GM12878 (cell line): Measurements from ENCODE around the gene SLC38A1. TPM values are rescaled to one million over a fixed set of nuclear protein-coding genes. Genes with fewer than 3 reads are reported as not detected.

Experiments used
- ATAC-seq: fragments of 200-7000 bp; cut with Tn5 transposase; 3 replicates; pipeline ENCODE4 v1.9.1; 2020; ENCODE audit warnings: mild to moderate bottlenecking, moderate library complexity
- BruUV-seq: library from RNA; stranded (reverse); fragments of 400-500 nt; replicated peaks from 2 replicates; lab custom pipeline; 2021; lab: Mats Ljungman, UMichigan
- CTCF ChIA-PET: fragments of 300-600 bp; sonication (Branson Sonifier 250); formaldehyde crosslinking; extraction: SDS; loops from one replicate; lab custom pipeline; 2021; ENCODE audit warnings: inconsistent platforms; lab: Yijun Ruan, JAX
- POLR2A ChIA-PET: fragments of 350-600 bp; formaldehyde crosslinking; extraction: SDS; loops from one replicate; lab custom pipeline; 2021; ENCODE audit warnings: inconsistent platforms; lab: Charles Lee
- RAD21 ChIA-PET: fragments of 300-600 bp; sonication (Branson Sonifier 250); formaldehyde crosslinking; loops from one replicate; lab custom pipeline; 2023; ENCODE audit warnings: antibody characterized with exemption; ENCODE audit not compliant: unreplicated experiment; lab: Charles Lee
- SMC1A ChIA-PET: fragments of 300-600 bp; sonication (Branson Sonifier 250); formaldehyde crosslinking; loops from one replicate; lab custom pipeline; 2023; ENCODE audit not compliant: unreplicated experiment, uncharacterized antibody; lab: Charles Lee
- DNase-seq: peaks from one replicate; pipeline ENCODE4 v3.0.0-alpha.2; 2011; ENCODE audit warnings: low read depth, low spot score
- FAIRE-seq: peaks from 3 replicates; lab custom pipeline; 2011; peaks lifted over from hg19 to GRCh38; lab: Jason Lieb, UNC
- H2AFZ ChIP-seq: 2 replicates; pipeline ENCODE4 v1.6.0; 2011; ENCODE audit warnings: low read depth, low read length, control low read depth; ENCODE audit not compliant: control insufficient read depth
- H3K27ac ChIP-seq: 2 replicates; pipeline ENCODE4 v1.5.1; 2011; ENCODE audit warnings: control low read depth; ENCODE audit not compliant: control insufficient read depth, insufficient read depth
- H3K27me3 ChIP-seq, 2 experiments: replicated peaks in 1 of 2; 2 replicates each; pipeline versions ENCODE4 v1.6.0 to v1.6.1; 2011; ENCODE audit warnings: low read length in 1 of 2; ENCODE audit not compliant: control insufficient read depth in 2 of 2, insufficient read depth in 2 of 2
- H3K36me3 ChIP-seq, 2 experiments: 2 replicates each; pipeline ENCODE4 v1.5.1; 2011; ENCODE audit warnings: low read length in 1 of 2; ENCODE audit not compliant: control insufficient read depth in 2 of 2, insufficient read depth in 2 of 2
- H3K4me1 ChIP-seq: 2 replicates; pipeline ENCODE4 v1.6.1; 2011; ENCODE audit warnings: mild to moderate bottlenecking, low read length, moderate library complexity, mixed read lengths; ENCODE audit not compliant: control insufficient read depth, insufficient read depth
- H3K4me2 ChIP-seq: 2 replicates; pipeline ENCODE4 v1.6.0; 2011; ENCODE audit warnings: control low read depth; ENCODE audit not compliant: control insufficient read depth, insufficient read depth
- H3K4me3 ChIP-seq: fragments of 200-600 bp; sonication (generic); 2 replicates; pipeline ENCODE4 v1.5.1; 2016
- H3K79me2 ChIP-seq: 2 replicates; pipeline ENCODE4 v1.6.0; 2011; ENCODE audit warnings: low read length; ENCODE audit not compliant: control insufficient read depth, insufficient read depth
- H3K9ac ChIP-seq: 2 replicates; pipeline ENCODE4 v1.8.0; 2011; ENCODE audit warnings: low read length, control low read depth, mixed read lengths; ENCODE audit not compliant: control insufficient read depth, insufficient read depth
- H3K9me3 ChIP-seq: replicated peaks from 3 replicates; pipeline ENCODE4 v1.5.1; 2011; ENCODE audit warnings: mild to moderate bottlenecking, low read length; ENCODE audit not compliant: control insufficient read depth, insufficient read depth
- H4K20me1 ChIP-seq: 2 replicates; pipeline ENCODE4 v1.6.0; 2011; ENCODE audit not compliant: control insufficient read depth, insufficient read depth
- ASH2L ChIP-seq: fragments of 300-600, 200-600 bp; sonication (generic); IDR thresholded peaks from 2 replicates; pipeline ENCODE4 v1.6.1; 2017; ENCODE audit warnings: low read depth, mild to moderate bottlenecking, borderline replicate concordance
- BCL11A ChIP-seq: IDR thresholded peaks from 2 replicates; pipeline ENCODE4 v1.6.1; 2011; ENCODE audit warnings: low read depth, low read length
- EGR1 ChIP-seq, 2 experiments: IDR thresholded peaks; 1 replicate in 1 of 2; 2 replicates in 1 of 2; pipeline ENCODE4 v1.6.1; 2011 to 2012; ENCODE audit warnings: low read depth in 2 of 2, low read length in 2 of 2, borderline replicate concordance in 1 of 2, mild to moderate bottlenecking in 1 of 2, moderate library complexity in 1 of 2
- GATAD2B ChIP-seq: fragments of 450-650 bp; conservative IDR thresholded peaks from 2 replicates; pipeline ENCODE4 v1.6.1; 2017; ENCODE audit warnings: low read depth, mild to moderate bottlenecking, moderate library complexity
- IKZF2 ChIP-seq, 2 experiments: fragments of 450-650 bp; IDR thresholded peaks; 2 replicates each; pipeline ENCODE4 v1.6.1; 2017; ENCODE audit warnings: mild to moderate bottlenecking in 2 of 2, moderate library complexity in 2 of 2
- NFXL1 ChIP-seq: fragments of 450-650 bp; IDR thresholded peaks from 2 replicates; pipeline ENCODE4 v1.6.1; 2017; ENCODE audit warnings: antibody characterized with exemption, mild to moderate bottlenecking, borderline replicate concordance
- POLR2AphosphoS5 ChIP-seq: IDR thresholded peaks from 2 replicates; pipeline ENCODE4 v1.6.1; 2011; ENCODE audit warnings: mild to moderate bottlenecking, low read length, inconsistent platforms
- SIN3A ChIP-seq: IDR thresholded peaks from 2 replicates; pipeline ENCODE4 v1.6.1; 2012; ENCODE audit warnings: low read depth, low read length, improper control_type of control experiment
- SP1 ChIP-seq: IDR thresholded peaks from one replicate; pipeline ENCODE4 v1.6.1; 2011; ENCODE audit warnings: low read depth, low read length
- ZBED1 ChIP-seq: IDR thresholded peaks from 2 replicates; pipeline ENCODE4 v1.6.1; 2016; ENCODE audit warnings: borderline replicate concordance
- ZBTB40 ChIP-seq: fragments of 450-650 bp; IDR thresholded peaks from 2 replicates; pipeline ENCODE4 v1.6.1; 2016; ENCODE audit warnings: mild to moderate bottlenecking, moderate library complexity, borderline replicate concordance
- WGBS: methylation state at CpG from one replicate; pipeline ENCODE4 v1.1.6; 2016; ENCODE audit warnings: low lambda C conversion rate; ENCODE audit not compliant: insufficient replicate concordance, insufficient coverage; ENCODE audit errors: missing lambda C conversion rate; 5-methylcytosine and 5-hydroxymethylcytosine counted together
- in situ Hi-C: fragments of 300-500 bp; cut with MboI; formaldehyde crosslinking; loops from 9 replicates; pipeline ENCODE4 v1.14.3; 2018; ENCODE audit warnings: mixed read lengths
- intact Hi-C: fragments of 100-400 bp; cut with micrococcal nuclease; formaldehyde crosslinking; loops from one replicate; pipeline ENCODE4 v1.14.2; 2022; ENCODE audit not compliant: unreplicated experiment
- polyA plus RNA-seq, 11 experiments: library from polyadenylated mRNA; depleted of rRNA in 4 of 11; unstranded in 6 of 11; stranded (reverse) in 5 of 11; fragments of >200 nt; fragmentation: Nextera tagmentation in 4 of 11; fragmentation: Illumina TruSeq in 1 of 11; extraction: Ambion mirVana in 4 of 11; extraction: Trizol in 1 of 11; gene quantifications; 1 replicate in 1 of 11; 2 replicates in 10 of 11; pipeline versions ENCODE4 v1.2.1 to v1.2.3, GENCODE V29; 2011 to 2016; ENCODE audit warnings: inconsistent platforms in 2 of 11, missing spikeins in 2 of 11, low read depth in 1 of 11
- total RNA-seq, 4 experiments: library from RNA; depleted of rRNA in 3 of 4; stranded (reverse); fragments of >200 nt in 3 of 4; fragmentation: Illumina TruSeq in 1 of 4; extraction: Trizol in 1 of 4; gene quantifications; 2 replicates each; pipeline versions ENCODE4 v1.2.1 to v1.2.3, GENCODE V29; 2013 to 2021
- TF ChIP-seq, protein P1 (sequence below): fragments of 450-650 bp; IDR thresholded peaks from 2 replicates; pipeline ENCODE4 v1.6.1; 2018; ENCODE audit warnings: mild to moderate bottlenecking, low read depth, moderate library complexity; ENCODE audit not compliant: partially characterized antibody
- TF ChIP-seq, protein P2 (sequence below): IDR thresholded peaks from 2 replicates; pipeline ENCODE4 v1.6.1; 2011; ENCODE audit warnings: borderline replicate concordance, low read depth, mild to moderate bottlenecking, moderate library complexity, mixed read lengths, low read length; ENCODE audit not compliant: insufficient read depth; ENCODE audit errors: extremely low read length

SLC38A1 gene
- total and polyA plus RNA-seq, 10 of the 15 experiments (the other 5 are each of a cell fraction or from before 2014, with no cell fraction given), result 38.1 to 191 (median 144) TPM

DNA sequence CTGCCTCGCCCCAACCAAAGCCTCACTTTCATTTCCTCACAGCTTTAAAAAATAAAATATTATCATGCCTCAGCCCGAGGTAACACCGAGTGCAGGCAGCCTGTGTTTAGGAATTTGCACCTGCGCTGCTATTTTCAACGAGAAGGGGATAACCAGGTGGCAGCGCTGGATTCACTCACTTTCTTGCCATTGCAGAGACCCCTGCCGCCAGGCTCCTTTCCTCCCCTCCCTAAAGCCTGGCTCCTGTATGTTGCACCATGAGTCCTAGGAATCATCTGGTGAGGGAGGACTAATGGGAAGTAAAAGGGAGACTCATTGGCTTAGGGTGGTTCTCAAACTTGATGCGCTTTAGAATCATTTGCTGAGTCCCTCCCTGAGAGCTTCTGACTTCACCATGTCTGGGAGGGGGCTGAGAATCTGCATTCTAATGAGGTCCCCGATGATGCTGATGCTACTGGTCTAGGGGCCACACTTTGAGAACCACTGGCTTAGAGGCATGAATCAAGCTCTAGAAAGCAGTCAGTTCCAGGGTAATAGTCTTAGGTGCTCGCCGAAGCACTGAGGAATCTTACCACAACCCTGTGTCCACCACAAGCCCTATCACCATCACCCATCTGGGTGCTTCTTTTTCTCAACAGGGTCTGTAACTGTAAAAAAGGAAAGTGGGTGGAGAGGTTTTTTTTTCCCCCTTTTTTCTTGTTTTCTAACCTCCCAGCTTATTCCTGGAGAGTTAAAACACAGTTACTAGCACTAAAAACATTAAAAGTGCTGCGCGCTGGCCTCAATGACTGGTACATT, 83.8 kb downstream of the SLC38A1 start (continued):
- TF ChIP-seq, protein P1, sequence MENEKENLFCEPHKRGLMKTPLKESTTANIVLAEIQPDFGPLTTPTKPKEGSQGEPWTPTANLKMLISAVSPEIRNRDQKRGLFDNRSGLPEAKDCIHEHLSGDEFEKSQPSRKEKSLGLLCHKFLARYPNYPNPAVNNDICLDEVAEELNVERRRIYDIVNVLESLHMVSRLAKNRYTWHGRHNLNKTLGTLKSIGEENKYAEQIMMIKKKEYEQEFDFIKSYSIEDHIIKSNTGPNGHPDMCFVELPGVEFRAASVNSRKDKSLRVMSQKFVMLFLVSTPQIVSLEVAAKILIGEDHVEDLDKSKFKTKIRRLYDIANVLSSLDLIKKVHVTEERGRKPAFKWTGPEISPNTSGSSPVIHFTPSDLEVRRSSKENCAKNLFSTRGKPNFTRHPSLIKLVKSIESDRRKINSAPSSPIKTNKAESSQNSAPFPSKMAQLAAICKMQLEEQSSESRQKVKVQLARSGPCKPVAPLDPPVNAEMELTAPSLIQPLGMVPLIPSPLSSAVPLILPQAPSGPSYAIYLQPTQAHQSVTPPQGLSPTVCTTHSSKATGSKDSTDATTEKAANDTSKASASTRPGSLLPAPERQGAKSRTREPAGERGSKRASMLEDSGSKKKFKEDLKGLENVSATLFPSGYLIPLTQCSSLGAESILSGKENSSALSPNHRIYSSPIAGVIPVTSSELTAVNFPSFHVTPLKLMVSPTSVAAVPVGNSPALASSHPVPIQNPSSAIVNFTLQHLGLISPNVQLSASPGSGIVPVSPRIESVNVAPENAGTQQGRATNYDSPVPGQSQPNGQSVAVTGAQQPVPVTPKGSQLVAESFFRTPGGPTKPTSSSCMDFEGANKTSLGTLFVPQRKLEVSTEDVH, result no peak
- TF ChIP-seq, all 136 proteins: peak for 3

- peaks cover 0 to 3% of the 10 kb centered on the region in 2 experiments; a peak in 3 of 4 replicates for H3K36me3 ChIP-seq
- TF ChIP-seq IKZF2 (IDR thresholded peaks at IDR 0.05) (no peak), GATAD2B (no peak), ZBTB40 (no peak), ZBED1 (no peak), BCL11A (no peak), SIN3A (no peak), ASH2L (no peak), SP1 (no peak), POLR2AphosphoS5 (no peak), EGR1 (IDR thresholded peaks at IDR 0.05; ENCODE audit: borderline replicate concordance in 1 of 2, low read depth in 2 of 2, low read length in 2 of 2) (no peak), NFXL1 (no peak)
- TF ChIP-seq, protein P2, sequence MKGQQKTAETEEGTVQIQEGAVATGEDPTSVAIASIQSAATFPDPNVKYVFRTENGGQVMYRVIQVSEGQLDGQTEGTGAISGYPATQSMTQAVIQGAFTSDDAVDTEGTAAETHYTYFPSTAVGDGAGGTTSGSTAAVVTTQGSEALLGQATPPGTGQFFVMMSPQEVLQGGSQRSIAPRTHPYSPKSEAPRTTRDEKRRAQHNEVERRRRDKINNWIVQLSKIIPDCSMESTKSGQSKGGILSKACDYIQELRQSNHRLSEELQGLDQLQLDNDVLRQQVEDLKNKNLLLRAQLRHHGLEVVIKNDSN, result no peak
These were observed 85.7 kb downstream of the SLC38A1 start for GRCh38 chr12:46183112-46183511.

More at GRCh38 chr12:46183112-46183511, 85.7 kb downstream of the SLC38A1 start:
- Histone ChIP-seq H3K4me1 (peaks cover 28% of the 10 kb centered on the region), H3K4me2 (no peak overlapping the region), H4K20me1 (no peaks in the 10 kb centered on the region), H3K9ac (no peak overlapping the region), H3K27me3 (no peaks in the 10 kb centered on the region), H3K4me3 (no peak overlapping the region), H2AFZ (no peak overlapping the region), H3K79me2 (no peaks in the 10 kb centered on the region), H3K9me3 (no peaks in the 10 kb centered on the region; the same call in 2 of the 3 replicates), H3K27ac (no peak overlapping the region)
- POLR2A ChIA-PET, result interaction anchor here (1.3 to 7.9 kb wide), 4 partner anchors 24 to 34 kb away, joined by 3 to 95 read pairs (median 36); no protein-coding TSS in a partner anchor
- DNase-seq (no peak), FAIRE-seq (no peak), ATAC-seq (no peak)
- 98% methylated on average over 2 of the region's 2 CpGs for WGBS
- RAD21 ChIA-PET, result interaction anchor here (2.7 to 5.1 kb wide), 3 partner anchors 24 to 86 kb away, joined by 12 to 67 read pairs (median 23); partner anchors contain the start of gene SLC38A1
- in situ Hi-C loops (no loop called here), intact Hi-C loops (no loop called here)
- SMC1A ChIA-PET, result interaction anchor here (1.0 to 16.4 kb wide), 7 partner anchors 10 to 81 kb away, joined by 3 to 377 read pairs (median 4); no protein-coding TSS in a partner anchor
- CTCF ChIA-PET, result interaction anchor here (2.0 kb wide), 1 partner anchor 34 kb away, joined by 9 read pairs; no protein-coding TSS in a partner anchor
- BruUV-seq, result no TSS peak
